Testis (tissue), 2 donors: ENCODE measurements around the gene HSPB6.

Source experiments
- CTCF ChIP-seq, 3 experiments: fragments of 450-650 bp in 2 of 3; fragments of 200-600 bp in 1 of 3; sonication (generic) in 1 of 3; IDR thresholded peaks; one replicate each; pipeline ENCODE4 v1.5.1; 2016 to 2019; ENCODE audit warnings: antibody characterized with exemption in 3 of 3, mild to moderate bottlenecking in 2 of 3, moderate library complexity in 1 of 3
- POLR2A ChIP-seq: fragments of 450-650 bp; IDR thresholded peaks from one replicate; pipeline ENCODE4 v1.6.1; 2017; ENCODE audit warnings: antibody characterized with exemption, mild to moderate bottlenecking, moderate library complexity

- no peak for TF ChIP-seq CTCF (IDR thresholded peaks at IDR 0.05)
- TF ChIP-seq POLR2A, result no peak
These were observed 31.6 kb upstream of the HSPB6 start for GRCh38 chr19:35788205-35788960.
